HEK293 (cell line): ENCODE results near the gene ECT2.

Source experiments
- CTCF ChIP-seq: fragments of 450-650 bp; formaldehyde crosslinking; IDR thresholded peaks from 2 replicates; pipeline ENCODE4 v1.5.1; 2016; ENCODE audit warnings: missing biosample characterization, missing genetic modification characterization
- GLI2 ChIP-seq: fragments of 450-650 bp; formaldehyde crosslinking; IDR thresholded peaks from 2 replicates; pipeline ENCODE4; 2017; ENCODE audit warnings: missing biosample characterization, missing genetic modification characterization, low read depth, borderline replicate concordance
- HOXA7 ChIP-seq: sonication (generic); formaldehyde crosslinking; IDR thresholded peaks from 2 replicates; pipeline ENCODE4 v1.8.1; 2022; ENCODE audit warnings: missing genetic modification reagents, borderline replicate concordance
- KLF7 ChIP-seq: fragments of 450-650 bp; formaldehyde crosslinking; IDR thresholded peaks from 2 replicates; pipeline ENCODE4 v1.5.1; 2016; ENCODE audit warnings: missing biosample characterization, missing genetic modification characterization, borderline replicate concordance
- PRDM1 ChIP-seq: fragments of 450-650 bp; formaldehyde crosslinking; IDR thresholded peaks from 2 replicates; pipeline ENCODE4; 2016; ENCODE audit warnings: missing biosample characterization, missing genetic modification characterization
- SP2 ChIP-seq: fragments of 450-650 bp; formaldehyde crosslinking; IDR thresholded peaks from 2 replicates; pipeline ENCODE4 v1.5.1; 2016; ENCODE audit warnings: missing biosample characterization, missing genetic modification characterization
- SP7 ChIP-seq: fragments of 450-650 bp; formaldehyde crosslinking; IDR thresholded peaks from 2 replicates; pipeline ENCODE4 v1.5.1; 2016; ENCODE audit warnings: missing biosample characterization, missing genetic modification characterization
- TCF7L2 ChIP-seq: IDR thresholded peaks from 2 replicates; pipeline ENCODE4 v1.6.1; 2011; ENCODE audit warnings: low read depth, mild to moderate bottlenecking, inconsistent platforms, low read length, moderate library complexity, borderline replicate concordance
- ZBTB8A ChIP-seq: fragments of 450-650 bp; formaldehyde crosslinking; IDR thresholded peaks from 2 replicates; pipeline ENCODE4 v1.5.1; 2016; ENCODE audit warnings: missing biosample characterization, missing genetic modification characterization
- ZNF138 ChIP-seq: fragments of 450-650 bp; formaldehyde crosslinking; IDR thresholded peaks from 2 replicates; pipeline ENCODE4 v1.5.1; 2016; ENCODE audit warnings: missing biosample characterization, missing genetic modification characterization, borderline replicate concordance
- ZNF146 ChIP-seq: fragments of 450-650 bp; formaldehyde crosslinking; IDR thresholded peaks from 2 replicates; pipeline ENCODE4 v1.5.1; 2016; ENCODE audit warnings: missing biosample characterization, missing genetic modification characterization
- ZNF394 ChIP-seq: fragments of 450-650 bp; formaldehyde crosslinking; IDR thresholded peaks from 2 replicates; pipeline ENCODE4 v1.5.1; 2016; ENCODE audit warnings: missing biosample characterization, missing genetic modification characterization, mild to moderate bottlenecking, moderate library complexity, borderline replicate concordance
- ZNF76 ChIP-seq: fragments of 450-650 bp; formaldehyde crosslinking; IDR thresholded peaks from 2 replicates; pipeline ENCODE4; 2016; ENCODE audit warnings: low read depth, missing biosample characterization, missing genetic modification characterization, borderline replicate concordance

GRCh38 chr3:172813462-172813861, 62.9 kb downstream of the ECT2 start:
- no peak for TF ChIP-seq CTCF
- no peak for TF ChIP-seq KLF7 (tag by site-specific recombination)
- no peak for TF ChIP-seq ZNF146 (tag by site-specific recombination)
- TF ChIP-seq HOXA7 (CRISPR knock-in tag), result no peak
- TF ChIP-seq PRDM1 (tag by site-specific recombination), result no peak
- TF ChIP-seq SP7, result no peak
- TF ChIP-seq TCF7L2, result no peak
- TF ChIP-seq SP2 (tag by site-specific recombination), result no peak
- TF ChIP-seq GLI2 (tag by site-specific recombination), result no peak
- TF ChIP-seq ZBTB8A (tag by site-specific recombination), result no peak
- TF ChIP-seq ZNF138 (tag by site-specific recombination), result no peak
- TF ChIP-seq ZNF76 (tag by site-specific recombination), result no peak
- no peak for TF ChIP-seq ZNF394
